Activated T-helper 9 cell treated with anti-CD3 and anti-CD28 coated beads, Interleukin-2, amount 50 U/mL, for 16 hours (primary cell): ENCODE measurements around the gene MAGI3.
"Not testable (repeated sequence)": the region's sequence is repeated elsewhere in the genome, so short reads cannot be mapped to it uniquely, and the experiment has no call there.

Experiments used
- DNase-seq: peaks from one replicate; pipeline ENCODE4 v3.0.0-alpha.2; 2020; ENCODE audit warnings: low read depth

The MAGI3 gene

GRCh38 chr1:113399062-113399583 lies 8.8 kb downstream of the MAGI3 start:
- no peak for DNase-seq

- DNase-seq: no peak
Observed at GRCh38 chr1:113401067-113401466, 10.8 kb downstream of the MAGI3 start.

GRCh38 chr1:113401728-113402127 lies 11.4 kb downstream of the MAGI3 start:
- no peak for DNase-seq

- DNase-seq: no peak
Observed at GRCh38 chr1:113403065-113403464, 12.8 kb downstream of the MAGI3 start.

- DNase-seq: no peak
Observed at GRCh38 chr1:113405573-113405972, 15.3 kb downstream of the MAGI3 start.

GRCh38 chr1:113406149-113406548 lies 15.8 kb downstream of the MAGI3 start:
- not testable (repeated sequence) for DNase-seq

- no peak for DNase-seq
Observed at GRCh38 chr1:113409363-113409762, 19.0 kb downstream of the MAGI3 start.

- not testable (repeated sequence) for DNase-seq
Observed at GRCh38 chr1:113412020-113412419, 21.7 kb downstream of the MAGI3 start.

- no peak for DNase-seq
Observed at GRCh38 chr1:113415310-113416070, 25.2 kb downstream of the MAGI3 start.

GRCh38 chr1:113416071-113416470 lies 25.8 kb downstream of the MAGI3 start:
- not testable (repeated sequence) for DNase-seq

GRCh38 chr1:113416496-113416895 lies 26.2 kb downstream of the MAGI3 start:
- no peak for DNase-seq

- no peak for DNase-seq
Observed at GRCh38 chr1:113422315-113423068, 32.2 kb downstream of the MAGI3 start.

GRCh38 chr1:113423826-113424225 lies 33.5 kb downstream of the MAGI3 start:
- DNase-seq: no peak

- DNase-seq: no peak
Observed at GRCh38 chr1:113429461-113430153, 39.3 kb downstream of the MAGI3 start.

- no peak for DNase-seq
Observed at GRCh38 chr1:113433184-113433583, 42.9 kb downstream of the MAGI3 start.

GRCh38 chr1:113434081-113434873 lies 44.0 kb downstream of the MAGI3 start:
- DNase-seq: no peak

- no peak for DNase-seq
Observed at GRCh38 chr1:113434874-113435175, 44.5 kb downstream of the MAGI3 start.

GRCh38 chr1:113437554-113438341 lies 47.4 kb downstream of the MAGI3 start:
- no peak for DNase-seq

GRCh38 chr1:113438505-113439276 lies 48.4 kb downstream of the MAGI3 start:
- DNase-seq: no peak

GRCh38 chr1:113439277-113439670 lies 49.0 kb downstream of the MAGI3 start:
- DNase-seq: no peak
